Loucy (cell line): ENCODE measurements around the gene NANOGP8.

ENCODE experiments used
- EZH2phosphoT487 ChIP-seq: fragments of 200-600 bp; IDR thresholded peaks from 2 replicates; pipeline ENCODE4 v1.6.1; 2018; ENCODE audit warnings: antibody characterized with exemption, mild to moderate bottlenecking, moderate library complexity, borderline replicate concordance
- TF ChIP-seq, protein P1 (sequence below): fragments of 200-600 bp; sonication (generic); conservative IDR thresholded peaks from 2 replicates; pipeline ENCODE4 v1.5.1; 2014; ENCODE audit warnings: mild to moderate bottlenecking, antibody characterized with exemption, low read length

DNA sequence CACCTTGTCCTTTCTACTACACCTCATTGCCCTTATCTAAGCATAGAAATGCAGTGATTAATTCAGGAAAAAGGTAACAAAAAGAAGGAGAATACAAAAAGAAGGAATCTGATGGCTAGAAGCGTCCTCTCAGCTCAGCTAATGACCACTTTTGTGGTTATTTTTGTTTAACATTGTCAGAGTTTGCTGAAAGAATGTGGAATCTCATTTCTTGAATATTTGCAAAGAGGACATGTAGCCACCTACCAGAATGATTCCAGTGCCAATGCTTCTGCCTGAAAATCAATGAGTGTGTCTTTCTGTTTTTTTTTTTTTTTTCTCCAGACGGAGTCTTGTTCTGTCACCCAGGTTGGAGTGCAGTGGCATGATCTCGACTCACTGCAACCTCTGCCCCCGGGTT, 24.5 kb downstream of the NANOGP8 start:
- TF ChIP-seq, protein P1, sequence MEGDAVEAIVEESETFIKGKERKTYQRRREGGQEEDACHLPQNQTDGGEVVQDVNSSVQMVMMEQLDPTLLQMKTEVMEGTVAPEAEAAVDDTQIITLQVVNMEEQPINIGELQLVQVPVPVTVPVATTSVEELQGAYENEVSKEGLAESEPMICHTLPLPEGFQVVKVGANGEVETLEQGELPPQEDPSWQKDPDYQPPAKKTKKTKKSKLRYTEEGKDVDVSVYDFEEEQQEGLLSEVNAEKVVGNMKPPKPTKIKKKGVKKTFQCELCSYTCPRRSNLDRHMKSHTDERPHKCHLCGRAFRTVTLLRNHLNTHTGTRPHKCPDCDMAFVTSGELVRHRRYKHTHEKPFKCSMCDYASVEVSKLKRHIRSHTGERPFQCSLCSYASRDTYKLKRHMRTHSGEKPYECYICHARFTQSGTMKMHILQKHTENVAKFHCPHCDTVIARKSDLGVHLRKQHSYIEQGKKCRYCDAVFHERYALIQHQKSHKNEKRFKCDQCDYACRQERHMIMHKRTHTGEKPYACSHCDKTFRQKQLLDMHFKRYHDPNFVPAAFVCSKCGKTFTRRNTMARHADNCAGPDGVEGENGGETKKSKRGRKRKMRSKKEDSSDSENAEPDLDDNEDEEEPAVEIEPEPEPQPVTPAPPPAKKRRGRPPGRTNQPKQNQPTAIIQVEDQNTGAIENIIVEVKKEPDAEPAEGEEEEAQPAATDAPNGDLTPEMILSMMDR = no peak
- TF ChIP-seq EZH2phosphoT487 = no peak
